ENCODE results near the gene SLC38A10. TPM values are rescaled to one million over a fixed set of nuclear protein-coding genes. Genes with fewer than 3 reads are reported as not detected.

SLC38A10 gene
- total RNA-seq, 3 donors from 2014 or later (not counting 1 experiment from before 2014, with no cell fraction given), result 72.2 to 104 (median 90.5) TPM

- H3K27ac Mint-ChIP-seq, result no peak overlapping the region
- no peaks in the 10 kb centered on the region for H3K27me3 Mint-ChIP-seq (ENCODE audit: low read depth in 2 of 2)
- no peak for TF ChIP-seq CTCF (IDR thresholded peaks at IDR 0.05)
- no peak overlapping the region for H3K4me3 Mint-ChIP-seq
- Histone ChIP-seq H3K4me3 (ENCODE audit: low read length) (no peak overlapping the region), H3K36me3 (ENCODE audit: control insufficient read depth, insufficient read depth, low read length) (no peaks in the 10 kb centered on the region), H3K9me3 (ENCODE audit: control insufficient read depth, insufficient read depth, low read length) (no peaks in the 10 kb centered on the region), H3K27me3 (ENCODE audit: control insufficient read depth, insufficient read depth, low read length) (no peaks in the 10 kb centered on the region), H3K4me1 (ENCODE audit: control insufficient read depth, insufficient read depth, low read length) (no peaks in the 10 kb centered on the region), H3K27ac (ENCODE audit: low read length) (no peak overlapping the region)
- no peaks in the 10 kb centered on the region for H3K36me3 Mint-ChIP-seq
- no peaks in the 10 kb centered on the region for H3K9me3 Mint-ChIP-seq
- intact Hi-C loops (cut with micrococcal nuclease), result no loop called here
- no peaks in the 10 kb centered on the region for H3K4me1 Mint-ChIP-seq
- DNase-seq (no peak), ATAC-seq (no peak)
- 95% methylated on average over 12 of the region's 12 CpGs for WGBS (ENCODE audit: insufficient coverage)
Observed at GRCh38 chr17:81206657-81207056, 88.5 kb downstream of the SLC38A10 start.

GRCh38 chr17:81206166-81206565, 88.9 kb downstream of the SLC38A10 start:
- Histone ChIP-seq H3K9me3 (ENCODE audit: control insufficient read depth, insufficient read depth, low read length) (no peaks in the 10 kb centered on the region), H3K27ac (ENCODE audit: low read length) (no peak overlapping the region), H3K27me3 (ENCODE audit: control insufficient read depth, insufficient read depth, low read length) (no peaks in the 10 kb centered on the region), H3K4me3 (ENCODE audit: low read length) (no peak overlapping the region), H3K36me3 (ENCODE audit: control insufficient read depth, insufficient read depth, low read length) (no peaks in the 10 kb centered on the region), H3K4me1 (ENCODE audit: control insufficient read depth, insufficient read depth, low read length) (no peaks in the 10 kb centered on the region)
- Mint-ChIP-seq H3K27me3 (ENCODE audit: low read depth in 2 of 2) (no peaks in the 10 kb centered on the region), H3K4me1 (no peaks in the 10 kb centered on the region), H3K9me3 (no peaks in the 10 kb centered on the region), H3K36me3 (no peaks in the 10 kb centered on the region), H3K27ac (no peak overlapping the region), H3K4me3 (no peak overlapping the region)
- WGBS (ENCODE audit: insufficient coverage), result 89% methylated on average over 4 of the region's 4 CpGs
- DNase-seq (no peak), ATAC-seq (no peak)
- no peak for TF ChIP-seq CTCF (IDR thresholded peaks at IDR 0.05)
- intact Hi-C loops (cut with micrococcal nuclease), result no loop called here

- no peaks in the 10 kb centered on the region for H3K27me3 Mint-ChIP-seq (ENCODE audit: low read depth in 2 of 2)
- no peak overlapping the region for H3K27ac ChIP-seq (ENCODE audit: low read length)
- H3K4me1 ChIP-seq (ENCODE audit: control insufficient read depth, insufficient read depth, low read length), result no peaks in the 10 kb centered on the region
- DNase-seq, result no peak
- H3K4me3 ChIP-seq (ENCODE audit: low read length), result no peak overlapping the region
- intact Hi-C loops (cut with micrococcal nuclease), result no loop called here
- no peaks in the 10 kb centered on the region for H3K9me3 ChIP-seq (ENCODE audit: control insufficient read depth, insufficient read depth, low read length)
- no peaks in the 10 kb centered on the region for H3K9me3 Mint-ChIP-seq
- no peak for ATAC-seq
- 92% methylated on average over 10 of the region's 10 CpGs for WGBS (ENCODE audit: insufficient coverage)
- H3K27me3 ChIP-seq (ENCODE audit: control insufficient read depth, insufficient read depth, low read length), result no peaks in the 10 kb centered on the region
- no peak overlapping the region for H3K27ac Mint-ChIP-seq
- H3K36me3 Mint-ChIP-seq, result no peaks in the 10 kb centered on the region
- H3K4me1 Mint-ChIP-seq, result no peaks in the 10 kb centered on the region
- TF ChIP-seq CTCF (IDR thresholded peaks at IDR 0.05), result no peak
- no peaks in the 10 kb centered on the region for H3K36me3 ChIP-seq (ENCODE audit: control insufficient read depth, insufficient read depth, low read length)
- H3K4me3 Mint-ChIP-seq, result no peak overlapping the region
Observed at GRCh38 chr17:81204578-81204977, 90.5 kb downstream of the SLC38A10 start.

GRCh38 chr17:81203136-81203535, 92.0 kb downstream of the SLC38A10 start:
- no peaks in the 10 kb centered on the region for H3K36me3 ChIP-seq (ENCODE audit: control insufficient read depth, insufficient read depth, low read length)
- H3K4me1 ChIP-seq (ENCODE audit: control insufficient read depth, insufficient read depth, low read length), result no peaks in the 10 kb centered on the region
- Mint-ChIP-seq H3K4me3 (no peak overlapping the region), H3K4me1 (no peaks in the 10 kb centered on the region), H3K9me3 (no peaks in the 10 kb centered on the region), H3K36me3 (no peaks in the 10 kb centered on the region), H3K27ac (no peak overlapping the region), H3K27me3 (ENCODE audit: low read depth in 2 of 2) (no peaks in the 10 kb centered on the region)
- WGBS (ENCODE audit: insufficient coverage), result 96% methylated on average over 20 of the region's 20 CpGs
- H3K27me3 ChIP-seq (ENCODE audit: control insufficient read depth, insufficient read depth, low read length), result no peaks in the 10 kb centered on the region
- DNase-seq (no peak), ATAC-seq (no peak)
- H3K9me3 ChIP-seq (ENCODE audit: control insufficient read depth, insufficient read depth, low read length), result no peaks in the 10 kb centered on the region
- intact Hi-C loops (cut with micrococcal nuclease), result no loop called here
- no peak for TF ChIP-seq CTCF (IDR thresholded peaks at IDR 0.05)
- no peak overlapping the region for H3K4me3 ChIP-seq (ENCODE audit: low read length)
- no peak overlapping the region for H3K27ac ChIP-seq (ENCODE audit: low read length)

All from natural killer cell (primary cell).